ENCODE measurements around the gene MCTP1.
A peak's percentile ranks its signal among the peaks of the same experiment; 100 is the strongest.

The MCTP1 gene

DNA sequence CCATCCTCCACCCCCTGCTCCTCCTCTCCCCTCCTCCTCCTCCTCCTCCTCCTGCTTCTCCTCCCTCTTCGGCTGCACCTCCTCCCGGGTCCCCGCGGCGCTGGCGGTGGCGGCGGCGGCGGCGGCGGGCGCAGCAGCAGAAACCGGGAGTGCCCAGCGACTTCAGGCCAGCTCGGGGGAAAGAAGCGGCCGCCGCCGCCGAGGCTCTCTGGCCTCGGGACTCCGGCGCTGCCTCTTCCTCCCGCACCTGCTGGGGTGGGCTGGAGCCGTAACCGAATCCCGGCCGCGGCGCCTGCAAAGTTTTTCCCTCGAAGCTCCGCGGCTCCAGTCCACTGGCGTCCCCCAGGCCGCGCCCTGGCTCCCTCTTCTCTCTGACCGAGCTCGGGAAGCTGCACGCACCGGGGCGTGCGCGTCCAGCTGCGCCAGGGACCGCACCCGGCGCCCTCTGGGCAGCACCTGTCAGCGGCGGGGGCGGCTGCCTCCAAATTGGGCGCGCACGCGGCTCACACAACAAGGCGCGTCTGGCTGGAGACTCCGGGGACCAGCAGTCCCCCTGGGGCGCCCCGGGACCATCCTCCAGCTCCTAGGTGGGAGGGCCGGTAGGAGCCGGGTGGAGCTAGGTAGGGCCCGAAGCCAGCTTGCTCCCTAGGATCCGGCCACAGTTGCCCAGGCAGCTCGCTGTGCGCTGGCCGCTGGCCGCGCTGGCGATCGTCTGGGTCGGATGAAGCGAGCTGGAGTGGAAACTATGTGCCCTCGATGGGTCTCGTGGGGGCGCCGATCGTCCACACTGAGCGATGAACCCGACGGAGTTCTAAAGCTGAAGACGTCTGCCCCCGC lies at the start of gene MCTP1:
Gene MCTP1, minus strand, starts transcription at position 523 of the 837 bp plus-strand sequence.
- peak; percentile 26 for DNase-seq

DNA sequence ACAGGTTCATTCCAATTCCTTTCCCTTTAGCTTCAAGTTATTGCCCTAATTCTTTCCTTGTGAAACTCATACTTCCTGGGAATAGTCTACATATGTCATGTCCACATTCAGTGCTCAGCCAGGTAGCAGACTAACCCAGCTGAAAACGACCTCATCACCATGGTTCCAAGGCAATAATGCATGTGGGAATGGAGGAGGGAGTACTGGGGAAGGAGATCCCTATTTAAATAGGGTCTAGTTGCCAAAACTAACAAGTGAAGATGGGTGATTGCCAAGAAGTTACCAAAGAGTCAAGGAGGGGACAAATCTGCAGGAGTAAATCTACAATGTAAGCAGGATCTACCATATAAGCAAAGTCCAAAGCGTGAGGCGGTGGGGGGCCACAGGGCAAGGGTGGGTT lies 47.3 kb upstream of the MCTP1 start:
- DNase-seq: no peak

DNA sequence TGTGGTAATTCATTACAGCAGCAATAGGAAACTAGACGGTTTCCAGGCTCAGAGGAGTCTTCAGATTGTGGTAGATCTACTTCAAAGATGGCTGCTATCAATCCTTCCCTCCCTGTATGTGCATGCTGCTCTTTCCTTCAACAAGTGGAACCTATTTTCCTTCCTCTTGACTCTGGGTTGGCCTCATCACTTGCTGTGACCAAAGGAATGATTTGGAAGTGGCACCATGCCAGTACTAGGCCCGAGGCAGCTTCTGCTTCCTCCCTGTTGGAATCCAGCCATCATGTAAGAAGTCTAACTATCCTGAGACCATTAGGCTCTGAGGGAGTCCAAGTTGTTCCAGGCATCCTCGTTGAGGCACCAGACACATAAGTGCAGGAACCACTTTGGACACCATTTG lies 46.5 kb upstream of the MCTP1 start:
- no peak for DNase-seq

DNA sequence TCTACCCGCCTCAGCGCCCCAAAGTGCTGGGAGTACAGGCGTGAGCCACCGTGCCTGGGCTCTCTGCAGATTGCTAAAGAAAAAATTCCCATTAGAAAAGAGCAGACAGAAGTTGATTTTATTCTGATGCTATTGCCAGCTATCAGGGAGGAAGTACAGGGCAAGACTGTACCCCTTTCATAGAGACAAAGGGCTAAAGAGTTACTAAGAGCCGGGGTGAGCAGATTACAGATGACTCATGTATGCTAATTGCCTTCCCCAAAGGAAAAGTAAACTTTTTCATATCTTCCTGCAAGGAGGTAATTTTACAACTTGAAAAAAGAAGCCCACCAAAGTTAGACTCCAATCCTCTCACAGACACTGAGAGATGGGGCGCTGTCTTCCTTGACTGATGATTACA lies 42.3 kb upstream of the MCTP1 start:
- DNase-seq: no peak

DNA sequence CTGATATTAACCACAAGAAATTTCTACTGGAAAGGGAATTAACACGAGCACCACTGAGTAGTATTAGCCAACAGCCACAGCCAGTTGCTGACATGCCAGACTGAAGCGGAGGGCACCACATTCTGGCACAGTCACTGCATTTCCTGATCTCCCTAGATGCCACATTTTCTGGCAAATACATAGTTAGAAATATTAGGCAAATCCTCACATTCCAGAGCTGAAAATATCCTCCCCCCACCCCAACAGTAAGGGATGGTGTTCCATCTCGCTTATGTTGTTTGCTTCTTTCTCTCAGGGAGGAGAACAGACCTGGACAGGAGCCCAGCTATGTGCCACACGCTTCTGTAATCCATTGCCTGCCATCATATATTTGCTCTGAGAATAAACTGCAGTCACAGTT lies 32.8 kb upstream of the MCTP1 start:
- no peak for DNase-seq

DNA sequence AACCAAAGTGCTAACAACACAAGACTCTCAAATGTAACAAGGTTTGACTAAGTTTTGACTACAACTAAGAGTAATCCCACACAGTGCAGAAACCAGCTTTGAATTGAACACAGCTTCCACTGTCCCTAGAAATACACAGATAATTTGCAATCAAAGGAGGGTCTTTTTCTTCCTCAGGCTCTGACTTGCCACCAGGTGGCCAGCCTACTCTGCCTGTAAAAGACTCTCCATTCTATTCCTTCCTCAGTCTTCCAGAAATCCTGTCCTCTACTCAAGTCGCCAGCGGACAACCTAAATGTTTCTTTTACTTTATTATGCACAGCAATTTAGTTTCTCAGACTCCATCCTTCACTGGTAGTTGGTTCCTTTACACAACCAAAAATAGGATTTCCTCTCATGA lies 32.2 kb upstream of the MCTP1 start:
- DNase-seq: no peak

DNA sequence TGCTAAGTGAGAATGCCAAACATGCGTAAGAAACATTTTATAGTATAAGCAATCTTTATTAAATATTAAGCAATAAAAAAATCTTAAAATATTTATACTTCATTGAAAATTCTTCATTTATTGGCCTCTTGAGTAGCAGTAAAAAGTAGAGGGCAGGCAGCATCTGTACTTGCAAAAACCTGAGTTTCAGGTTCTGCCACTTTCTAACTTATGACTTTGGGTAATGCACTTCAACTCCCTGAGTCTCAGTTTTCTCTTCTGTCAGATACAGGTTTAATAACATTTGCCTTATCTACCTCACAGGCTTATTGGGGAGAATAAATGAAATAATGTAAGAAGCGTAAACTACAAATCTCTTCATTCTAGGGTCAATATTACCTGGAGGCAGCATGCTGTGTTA lies 19.8 kb upstream of the MCTP1 start:
- DNase-seq: no peak

DNA sequence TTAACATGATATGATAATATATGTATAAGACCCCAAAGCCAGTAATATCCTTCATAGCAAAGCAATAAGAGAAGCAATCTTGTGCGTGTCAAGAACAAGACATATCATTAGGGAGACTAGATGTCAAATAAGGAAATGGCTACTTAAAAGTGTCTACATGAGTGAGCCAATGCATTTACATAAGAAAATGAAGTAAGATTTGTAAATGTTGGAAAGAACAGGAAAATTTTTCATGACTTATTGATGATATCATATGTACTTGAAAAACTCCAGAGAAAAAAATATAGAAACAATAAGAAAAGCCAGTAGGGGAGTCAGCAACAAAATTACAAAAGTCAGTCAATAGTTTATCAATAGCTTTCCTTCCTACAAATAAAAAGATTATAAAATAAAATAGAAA lies 13.8 kb upstream of the MCTP1 start:
- peak; percentile 33 for DNase-seq

DNA sequence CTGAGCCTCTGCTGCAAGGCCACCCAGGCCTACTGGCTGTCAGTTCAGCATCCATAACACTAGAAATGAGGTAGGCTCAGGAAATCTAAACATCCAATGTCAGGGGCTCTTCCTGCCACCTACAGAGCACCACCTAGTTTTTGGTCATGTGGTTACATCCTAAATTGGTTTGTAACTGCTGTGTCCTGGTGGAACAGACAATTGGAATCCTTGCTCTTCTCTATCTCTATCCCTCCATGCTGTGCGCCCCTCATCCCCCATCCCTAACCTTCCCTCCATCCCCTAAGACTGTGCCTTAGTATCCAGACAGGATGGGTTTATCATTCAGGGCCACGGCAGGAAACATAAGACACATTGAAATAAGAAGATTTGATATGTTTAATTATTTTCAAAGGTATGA lies 11.4 kb upstream of the MCTP1 start:
- DNase-seq: no peak

DNA sequence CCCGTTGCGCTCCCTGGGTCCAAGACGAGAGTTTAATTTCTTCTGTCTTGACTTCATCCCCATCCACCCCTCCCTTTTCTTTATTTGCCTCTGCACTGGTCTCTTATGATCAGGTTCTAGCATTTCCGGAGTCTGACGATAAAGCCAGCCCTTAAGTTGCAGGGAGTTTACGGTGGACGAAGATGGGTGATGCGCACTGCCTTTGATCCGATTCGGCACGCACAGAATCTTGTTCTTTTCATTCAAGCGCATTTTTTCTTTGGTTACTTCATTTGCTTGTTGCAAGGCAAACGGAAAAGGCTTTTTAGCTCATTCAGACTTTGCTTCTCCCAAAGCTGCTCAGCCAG lies 488 bp upstream of the MCTP1 start:
- DNase-seq: no peak

DNA sequence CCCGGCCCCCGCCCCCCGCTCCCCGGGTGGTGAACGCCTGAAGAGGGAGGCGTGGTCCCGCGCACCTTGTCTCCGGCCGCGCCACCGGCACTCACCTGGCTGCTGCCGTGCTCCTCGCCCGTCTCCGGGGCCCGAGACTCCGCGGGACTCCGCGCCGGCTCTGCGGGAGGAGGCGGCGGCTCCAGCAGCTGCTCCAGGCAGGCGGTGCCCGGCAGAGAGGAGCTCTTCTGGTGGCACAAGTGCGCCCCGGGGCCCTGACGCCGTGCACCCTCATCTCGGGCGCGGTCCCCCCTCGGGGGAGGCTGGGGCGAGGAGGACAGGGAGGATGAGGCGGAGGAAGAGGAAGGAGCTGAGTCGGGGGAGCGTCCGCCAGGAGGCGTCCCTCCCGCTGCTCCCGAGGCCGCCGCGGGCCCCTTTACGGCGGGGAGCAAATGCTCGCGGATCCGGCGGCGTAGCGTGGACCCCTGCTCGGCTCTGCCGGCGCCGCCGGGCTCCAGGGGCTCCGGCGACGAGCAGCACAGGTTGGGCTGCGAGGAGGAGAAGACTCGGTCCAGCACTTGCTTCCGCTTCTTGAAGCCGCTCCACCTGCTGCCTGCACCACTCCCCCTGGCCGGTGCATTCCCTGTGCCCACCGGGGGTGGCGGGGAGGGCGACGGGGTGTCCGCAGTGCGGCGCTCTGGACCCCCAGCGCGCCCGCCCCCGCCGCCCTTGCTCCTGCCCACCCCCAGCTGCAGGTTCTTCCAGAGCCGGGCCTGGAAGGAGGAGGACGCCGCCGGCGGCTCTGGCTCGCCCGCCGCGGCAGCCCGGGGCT lies 928 bp downstream of the MCTP1 start:
- peak; percentile 39 for DNase-seq

DNA sequence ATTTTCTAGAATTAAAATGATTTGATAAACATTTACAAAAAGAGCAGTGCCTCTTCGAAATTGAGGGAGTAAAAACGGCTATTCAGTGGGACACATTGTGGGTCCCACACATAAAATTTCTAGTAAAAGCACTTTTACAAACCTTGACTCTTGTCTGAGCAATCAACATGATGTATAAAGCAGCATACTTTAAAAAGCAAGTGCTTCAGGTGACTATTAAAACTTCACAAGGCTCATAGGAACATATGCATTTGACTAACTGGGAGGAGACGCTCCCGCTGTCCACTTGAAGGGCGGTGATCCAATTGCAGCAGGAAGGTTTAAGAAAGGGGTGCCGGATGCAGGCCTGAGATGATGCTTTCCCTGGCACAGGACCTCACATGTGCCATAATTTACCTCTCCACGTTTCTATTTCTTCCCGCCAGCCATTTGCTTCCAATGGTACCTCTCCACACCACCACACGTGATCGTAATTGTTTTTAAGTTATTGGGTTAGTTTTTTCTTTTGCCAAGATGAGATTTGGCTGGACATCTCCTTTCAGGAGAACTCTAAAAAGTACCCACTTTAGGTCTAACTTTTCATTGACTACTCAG lies 1.8 kb downstream of the MCTP1 start:
- no peak for DNase-seq

DNA sequence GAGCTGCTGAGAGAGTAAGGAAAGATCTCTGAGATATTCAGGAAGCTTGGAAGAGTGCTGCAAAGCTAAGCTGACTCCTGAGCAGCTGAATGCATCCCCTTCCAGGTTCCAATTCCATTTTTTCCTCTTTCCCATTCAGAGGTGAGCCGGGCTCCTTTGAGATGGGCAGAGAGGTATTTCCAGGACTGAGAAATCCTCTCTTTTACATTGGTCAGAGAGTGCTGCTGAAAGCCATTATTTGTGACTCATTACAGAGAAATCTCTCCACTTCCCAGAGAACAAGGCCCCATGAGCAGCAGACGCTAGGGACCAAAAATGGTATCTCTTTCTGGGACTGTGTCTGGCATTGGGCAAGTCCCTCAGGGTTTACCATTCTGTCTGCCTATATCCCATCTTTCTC lies 3.7 kb downstream of the MCTP1 start:
- DNase-seq: no peak

DNA sequence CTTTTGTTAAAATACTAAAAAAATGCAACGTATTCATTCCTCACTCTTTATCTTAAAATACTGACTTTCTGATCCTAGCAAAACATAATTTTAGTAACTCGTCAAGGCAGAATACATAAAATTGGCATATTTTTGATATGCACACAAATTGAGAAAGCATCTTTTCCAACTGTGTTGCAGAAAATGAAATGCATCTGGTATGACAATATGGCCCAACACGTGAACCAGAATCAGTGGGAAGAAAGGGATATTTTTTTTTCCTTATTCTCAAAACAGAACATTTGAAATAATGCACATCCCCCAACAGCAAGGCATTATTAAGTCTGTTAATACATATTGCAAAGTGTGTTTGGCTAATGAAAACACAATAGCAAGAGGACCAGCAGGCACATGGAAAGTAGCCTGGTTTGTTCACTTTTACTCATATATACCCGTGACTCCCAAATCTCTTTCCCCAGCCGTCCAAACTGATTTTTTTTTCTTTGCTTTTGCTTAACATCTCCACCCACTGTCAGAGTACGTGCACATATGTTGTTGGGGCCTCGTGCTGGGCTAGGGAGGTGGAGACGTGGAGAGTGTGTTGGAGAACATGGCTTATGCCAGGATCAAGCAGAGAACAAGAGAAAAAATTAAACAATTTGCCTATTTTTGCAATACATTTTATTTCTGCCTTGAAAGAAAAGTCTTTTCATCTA lies 4.3 kb downstream of the MCTP1 start:
- DNase-seq: no peak

DNA sequence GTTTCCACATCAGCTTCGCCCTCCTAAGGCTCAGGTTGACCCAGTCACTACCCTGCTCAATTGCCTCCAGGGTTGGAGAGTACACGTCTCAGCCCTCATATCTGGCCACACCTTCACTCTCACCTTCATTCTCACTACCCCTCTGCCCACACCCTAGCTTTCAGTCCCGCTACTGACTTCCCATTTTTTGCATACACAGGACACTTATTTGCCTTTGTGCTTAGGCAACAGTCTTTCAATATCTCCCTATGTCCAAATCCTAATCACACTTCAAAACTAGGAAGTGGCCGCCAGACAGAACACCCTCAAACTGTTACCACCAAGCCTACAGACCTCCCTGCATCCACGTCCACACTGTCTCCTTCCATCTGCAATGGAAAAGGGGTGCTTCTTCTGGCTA lies 10.9 kb downstream of the MCTP1 start:
- no peak for DNase-seq

DNA sequence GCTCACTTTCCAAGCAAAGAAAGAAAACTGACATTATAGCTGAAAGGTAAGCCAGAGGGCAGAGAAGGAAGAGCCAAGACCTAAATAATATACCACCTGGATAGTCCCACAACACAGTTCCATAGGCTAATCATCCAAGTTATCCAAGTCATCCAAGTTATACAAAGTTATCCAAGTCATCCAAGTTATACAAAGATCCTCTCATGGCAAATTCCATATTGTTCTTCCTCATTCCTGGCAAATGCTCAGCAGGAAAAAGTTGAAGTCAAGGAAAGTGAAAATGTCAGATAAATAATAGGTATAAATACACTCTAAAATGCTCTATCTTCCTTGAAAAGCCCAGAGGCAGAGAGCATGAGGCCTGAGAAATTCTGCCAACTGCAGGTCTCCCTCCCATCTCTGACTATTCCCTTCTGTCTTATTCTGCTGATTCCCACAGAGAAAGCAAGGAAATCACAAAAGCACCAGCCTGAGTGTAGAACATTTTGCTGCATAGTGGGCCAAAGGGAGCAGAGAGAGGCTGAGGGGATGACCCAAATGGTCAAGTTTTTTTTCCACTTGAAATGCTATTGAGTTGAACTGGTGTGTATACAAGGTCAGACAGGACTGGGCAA lies 12.5 kb downstream of the MCTP1 start:
- DNase-seq: no peak

DNA sequence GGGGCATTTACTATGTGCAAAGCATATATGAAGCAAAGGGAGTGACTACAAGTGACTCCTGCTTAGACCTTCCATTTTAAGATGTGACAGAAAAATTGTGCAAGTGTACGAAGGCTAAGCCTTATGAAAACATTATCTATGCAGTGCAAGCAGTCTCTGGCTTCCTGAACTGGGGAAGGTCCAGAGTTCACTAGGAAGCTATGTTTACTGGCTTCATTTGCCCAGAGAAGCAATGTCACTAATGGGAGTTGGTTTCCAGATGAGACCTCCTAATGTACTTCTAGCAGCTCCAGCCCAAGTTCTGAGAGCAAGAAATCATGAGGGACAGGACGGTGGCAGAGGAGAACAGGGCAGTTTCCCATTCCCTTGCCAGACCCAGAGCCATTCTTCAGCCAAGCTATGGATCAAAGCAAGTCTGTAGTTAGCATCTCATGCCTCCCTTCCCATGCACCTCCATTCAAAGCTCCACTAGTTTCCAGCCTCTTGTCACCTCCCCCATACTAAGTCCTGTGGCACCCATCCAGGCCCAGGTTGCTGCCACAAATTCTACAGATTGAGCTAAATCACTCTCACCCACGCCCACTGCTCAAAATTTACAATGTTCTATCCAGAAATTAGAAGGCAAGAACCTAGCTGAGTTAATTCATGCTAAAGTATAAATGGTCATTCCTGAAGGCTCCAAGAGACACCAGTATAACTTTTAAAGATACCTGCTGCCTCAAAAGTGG lies 21.8 kb downstream of the MCTP1 start:
- DNase-seq: no peak

DNA sequence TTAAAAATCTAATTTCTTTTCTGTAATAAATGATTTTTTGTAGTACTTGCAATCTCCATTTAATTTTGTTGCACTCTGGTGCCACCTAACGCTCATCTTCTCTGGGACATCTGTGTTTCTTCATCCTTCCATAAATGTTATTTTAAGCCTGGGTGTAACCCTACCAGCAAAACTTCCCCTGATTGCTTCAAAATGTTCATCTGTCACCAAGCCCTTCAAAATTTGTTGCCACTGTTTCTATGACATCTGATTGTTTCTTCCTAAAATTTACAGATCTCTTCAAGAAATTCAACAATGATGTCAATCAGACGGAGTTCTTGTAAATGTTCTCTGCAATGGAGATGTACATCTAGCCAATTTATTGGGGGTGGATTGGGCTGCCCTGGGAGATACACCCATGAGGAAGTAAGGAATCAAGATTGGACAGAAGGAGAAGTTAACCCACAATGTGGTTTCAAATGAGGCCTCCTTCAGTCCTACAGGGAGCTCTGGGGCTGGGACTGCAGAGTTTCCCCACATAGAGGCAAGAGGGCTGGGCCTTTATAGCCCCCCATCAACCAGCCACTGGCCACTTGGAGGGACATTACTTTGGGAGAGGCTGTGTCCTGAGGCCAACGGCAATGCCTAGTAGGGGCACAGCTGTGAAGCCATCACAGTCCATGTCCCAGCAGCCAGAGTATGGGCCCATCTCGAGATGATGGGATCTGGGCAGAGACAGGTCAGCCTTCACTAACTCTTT lies 23.3 kb downstream of the MCTP1 start:
- peak; percentile 79 for DNase-seq

DNA sequence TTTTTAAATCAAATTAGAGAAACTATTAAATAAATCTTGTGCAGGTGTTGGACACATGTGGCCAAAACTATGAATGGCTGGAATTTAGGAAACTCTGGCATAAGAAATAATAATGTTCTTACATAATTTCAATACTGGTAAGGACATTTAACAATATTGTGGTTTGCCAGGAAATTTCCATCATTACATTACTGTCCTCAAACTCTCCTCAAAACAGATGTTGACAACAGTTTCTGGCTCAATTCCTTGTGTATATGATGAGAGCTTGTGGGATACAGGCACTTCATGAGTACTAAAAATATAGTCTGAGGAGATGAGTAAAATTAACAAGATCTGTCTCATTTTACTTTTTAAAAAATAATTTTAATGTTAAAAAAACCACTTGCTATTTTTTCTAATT lies 27.9 kb downstream of the MCTP1 start:
- DNase-seq: no peak

DNA sequence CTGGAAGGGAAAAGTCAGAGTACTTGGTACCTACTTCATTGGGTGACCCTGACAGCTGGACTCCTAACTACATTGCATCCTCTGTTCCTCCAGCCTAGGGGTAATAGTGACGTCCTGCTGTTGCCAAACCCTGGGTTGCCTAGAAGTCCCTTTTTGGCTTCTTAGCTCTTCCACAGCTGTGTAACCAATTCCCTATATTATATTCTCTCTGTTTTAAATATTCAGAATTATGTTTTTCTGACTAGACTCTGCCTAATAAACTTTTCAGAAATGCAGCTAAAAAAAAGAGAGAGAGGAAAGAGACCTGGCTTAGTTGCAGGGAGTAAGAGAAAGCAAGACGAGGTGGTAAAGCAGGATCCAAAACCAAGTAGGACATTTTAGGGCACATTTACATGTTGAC lies 28.4 kb downstream of the MCTP1 start:
- no peak for DNase-seq

DNA sequence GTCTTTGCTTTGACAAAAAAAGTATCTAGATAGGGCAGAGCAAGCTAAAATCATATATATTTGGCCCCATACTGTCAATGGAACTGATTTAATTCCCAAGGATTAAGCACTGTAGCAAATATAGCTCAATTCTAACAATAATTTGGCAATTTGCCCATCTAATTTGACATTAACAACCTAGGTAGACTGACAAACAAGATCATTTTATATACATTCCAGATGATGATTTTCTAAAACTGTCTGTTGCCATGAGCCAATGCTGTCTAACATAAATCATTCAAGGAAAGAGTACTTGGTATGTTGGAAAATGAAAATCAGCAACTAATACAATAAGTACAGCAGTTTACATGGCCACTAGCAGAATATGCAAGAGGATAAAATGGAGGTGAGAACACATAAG lies 32.1 kb downstream of the MCTP1 start:
- DNase-seq: no peak

DNA sequence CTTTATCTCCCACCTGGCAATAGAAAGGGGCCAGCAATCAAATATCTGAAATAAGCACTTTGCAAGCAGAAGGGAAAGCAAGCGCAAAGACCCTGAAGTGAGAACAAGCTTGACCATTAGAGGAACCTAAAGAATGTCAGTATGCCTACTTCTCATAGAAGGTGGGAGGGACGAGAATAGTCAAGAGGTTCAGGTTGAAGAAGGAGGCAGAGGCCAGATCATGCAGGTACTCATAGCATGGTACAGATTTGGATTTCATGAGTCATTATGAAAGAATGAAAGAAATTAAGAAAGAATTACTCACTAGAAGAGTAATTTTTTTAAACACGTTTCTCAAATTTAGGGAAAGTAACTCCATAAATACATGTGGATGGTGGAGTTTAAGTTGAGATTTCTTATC lies 33.7 kb downstream of the MCTP1 start:
- DNase-seq: no peak

Data from suppressor macrophage treated with lipopolysaccharide for 4 hours (primary cell).